Osteoblast (primary cell): ENCODE measurements around the gene ZNF791. TPM values are rescaled to one million over a fixed set of nuclear protein-coding genes. Genes with fewer than 3 reads are reported as not detected.
"Not testable (repeated sequence)": the region's sequence is repeated elsewhere in the genome, so short reads cannot be mapped to it uniquely, and the experiment has no call there.

Experiments
- DNase-seq: peaks from one replicate; pipeline ENCODE4 v3.0.0; 2011; ENCODE audit warnings: low spot score, mixed read lengths; ENCODE audit not compliant: insufficient read length; ENCODE audit errors: missing footprints
- H2AFZ ChIP-seq: 2 replicates; pipeline ENCODE4 v1.6.0; 2011; ENCODE audit warnings: mild to moderate bottlenecking, low read length
- H3K27ac ChIP-seq: 2 replicates; pipeline ENCODE4 v1.5.1; 2011; ENCODE audit warnings: mild to moderate bottlenecking, low read depth, low read length, moderate library complexity
- H3K27me3 ChIP-seq: 2 replicates; pipeline ENCODE4 v1.6.0; 2012; ENCODE audit warnings: mild to moderate bottlenecking, control low read depth, inconsistent platforms, low read length, moderate library complexity; ENCODE audit not compliant: insufficient read depth
- H3K36me3 ChIP-seq: 2 replicates; pipeline ENCODE4 v1.5.1; 2011; ENCODE audit warnings: mild to moderate bottlenecking, low read length, control low read depth, moderate library complexity; ENCODE audit not compliant: insufficient read depth
- H3K4me1 ChIP-seq: 2 replicates; pipeline ENCODE4 v1.5.1; 2011; ENCODE audit warnings: mild to moderate bottlenecking, low read length, control low read depth, moderate library complexity; ENCODE audit not compliant: insufficient read depth
- H3K4me2 ChIP-seq: 2 replicates; pipeline ENCODE4 v1.6.0; 2011; ENCODE audit warnings: mild to moderate bottlenecking, low read length; ENCODE audit not compliant: insufficient read depth
- H3K4me3 ChIP-seq: fragments of 200-600 bp; sonication (generic); 3 replicates; pipeline ENCODE4 v1.5.1; 2012; ENCODE audit warnings: mild to moderate bottlenecking, low read length, inconsistent platforms; ENCODE audit not compliant: insufficient read depth
- H3K79me2 ChIP-seq: 2 replicates; pipeline ENCODE4 v1.6.0; 2012; ENCODE audit warnings: mild to moderate bottlenecking, low read length, control low read depth, inconsistent platforms; ENCODE audit not compliant: insufficient read depth
- H3K9me3 ChIP-seq: 2 replicates; pipeline ENCODE4 v1.5.1; 2011; ENCODE audit warnings: low read depth, low read length, control low read depth
- H4K20me1 ChIP-seq: 2 replicates; pipeline ENCODE4 v1.6.0; 2012; ENCODE audit warnings: mild to moderate bottlenecking, low read length, control low read depth; ENCODE audit not compliant: insufficient read depth
- total RNA-seq: library from RNA; depleted of rRNA; stranded (reverse); fragments of >200 nt; gene quantifications from 2 replicates; pipeline ENCODE4 v1.2.3, GENCODE V29; 2012
- TF ChIP-seq, protein P1 (sequence below): IDR thresholded peaks from 2 replicates; pipeline ENCODE4 v1.5.1; 2011; ENCODE audit warnings: mild to moderate bottlenecking, low read depth, low read length, moderate library complexity; ENCODE audit errors: extremely low read depth

ZNF791 gene
- total RNA-seq = 16.5 and 16.6 TPM in 2 replicates

DNA sequence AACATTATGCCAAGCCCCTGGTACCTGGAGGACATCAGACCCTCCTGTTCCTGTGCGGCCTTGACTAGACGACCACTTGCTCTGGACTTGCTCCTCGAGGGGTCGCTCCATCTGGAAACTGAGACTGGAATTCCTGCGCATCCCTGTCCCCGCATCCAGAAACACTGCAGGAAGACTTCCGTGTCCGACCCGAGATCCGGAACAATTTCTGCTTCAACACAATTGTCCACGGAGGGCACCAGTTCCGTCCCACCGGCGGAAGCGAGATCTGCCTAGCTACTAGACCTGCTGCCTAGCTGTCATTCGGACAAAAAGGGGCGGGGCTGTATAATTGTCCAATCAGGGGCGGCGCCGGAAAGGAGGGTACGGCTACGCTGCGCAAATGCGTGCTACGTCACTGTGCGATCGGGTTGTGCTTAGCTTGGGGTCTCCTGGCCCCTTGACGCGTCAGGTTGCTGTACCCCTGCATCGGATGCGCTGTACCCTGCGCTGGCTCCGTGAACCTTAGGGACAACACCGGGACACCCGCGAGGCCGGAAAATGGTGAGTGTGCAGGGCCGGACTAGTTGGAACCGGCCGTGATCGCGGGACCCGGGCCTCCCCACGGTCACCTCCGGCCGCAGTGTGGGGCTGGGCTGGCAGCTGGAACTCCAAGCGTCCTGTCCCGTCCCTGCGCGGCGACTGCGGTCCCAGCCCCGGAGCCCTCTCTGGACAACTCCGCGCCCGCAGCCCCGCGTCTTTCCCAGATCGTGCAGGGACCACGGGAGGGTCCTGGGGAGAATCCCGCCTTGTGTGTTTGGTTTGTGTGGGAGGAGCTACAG is at the start of gene ZNF791, which contains the start of gene ZNF490:
Gene ZNF791 (plus strand): TSS at position 381 of the 821 bp plus-strand sequence. CDS start 160 bp downstream, at position 541.
Gene ZNF490 (minus strand): TSS at position 274 of the 821 bp plus-strand sequence. CDS start 133 bp downstream, at position 141.
- H2AFZ ChIP-seq = peak within 1 kb of the TSS; percentile 91
- H4K20me1 ChIP-seq = peaks cover 18% of the 10 kb centered on the region
- peak within 1 kb of the TSS; percentile 99 for H3K4me3 ChIP-seq
- peaks cover 33% of the 10 kb centered on the region for H3K36me3 ChIP-seq
- H3K27me3 ChIP-seq = no peaks in the 10 kb centered on the region
- peaks cover 64% of the 10 kb centered on the region for H3K79me2 ChIP-seq
- peak within 1 kb of the TSS; percentile 99 for H3K27ac ChIP-seq
- peak within 1 kb of the TSS; percentile 89 for H3K4me2 ChIP-seq
- H3K9me3 ChIP-seq = no peaks in the 10 kb centered on the region
- peaks cover 14% of the 10 kb centered on the region for H3K4me1 ChIP-seq
- DNase-seq = peak; percentile 99
- TF ChIP-seq, protein P1, sequence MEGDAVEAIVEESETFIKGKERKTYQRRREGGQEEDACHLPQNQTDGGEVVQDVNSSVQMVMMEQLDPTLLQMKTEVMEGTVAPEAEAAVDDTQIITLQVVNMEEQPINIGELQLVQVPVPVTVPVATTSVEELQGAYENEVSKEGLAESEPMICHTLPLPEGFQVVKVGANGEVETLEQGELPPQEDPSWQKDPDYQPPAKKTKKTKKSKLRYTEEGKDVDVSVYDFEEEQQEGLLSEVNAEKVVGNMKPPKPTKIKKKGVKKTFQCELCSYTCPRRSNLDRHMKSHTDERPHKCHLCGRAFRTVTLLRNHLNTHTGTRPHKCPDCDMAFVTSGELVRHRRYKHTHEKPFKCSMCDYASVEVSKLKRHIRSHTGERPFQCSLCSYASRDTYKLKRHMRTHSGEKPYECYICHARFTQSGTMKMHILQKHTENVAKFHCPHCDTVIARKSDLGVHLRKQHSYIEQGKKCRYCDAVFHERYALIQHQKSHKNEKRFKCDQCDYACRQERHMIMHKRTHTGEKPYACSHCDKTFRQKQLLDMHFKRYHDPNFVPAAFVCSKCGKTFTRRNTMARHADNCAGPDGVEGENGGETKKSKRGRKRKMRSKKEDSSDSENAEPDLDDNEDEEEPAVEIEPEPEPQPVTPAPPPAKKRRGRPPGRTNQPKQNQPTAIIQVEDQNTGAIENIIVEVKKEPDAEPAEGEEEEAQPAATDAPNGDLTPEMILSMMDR = no peak

DNA sequence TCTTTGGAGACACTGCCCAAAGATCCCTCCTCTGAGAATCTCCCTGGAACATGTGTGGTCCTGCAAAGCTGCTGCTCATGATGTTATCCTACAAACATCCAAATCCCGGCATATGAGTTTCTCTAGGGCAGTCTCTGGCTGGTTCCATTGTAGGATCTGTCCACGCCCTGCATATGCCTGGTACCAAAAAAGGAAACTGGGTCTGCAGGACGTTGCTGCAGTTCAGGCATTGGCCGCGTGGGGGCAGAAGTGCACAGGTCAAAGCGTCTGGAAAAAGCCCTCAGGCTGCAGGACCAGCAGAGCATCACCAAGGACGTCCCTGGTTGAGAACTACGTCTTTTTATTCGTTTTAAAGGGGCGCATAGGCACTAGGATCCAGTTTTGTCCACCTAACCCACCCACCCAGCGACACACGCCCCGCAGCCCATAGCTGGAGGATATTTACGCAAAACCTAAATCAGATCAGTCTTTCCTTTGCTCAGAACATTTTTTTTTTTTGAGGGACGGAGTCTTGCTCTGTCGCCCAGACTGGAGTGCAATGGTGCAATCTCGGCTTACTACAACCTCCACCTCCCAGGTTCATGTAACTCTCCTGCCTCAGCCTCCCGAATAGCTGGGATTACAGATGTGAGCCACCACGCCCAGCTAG is 46.6 kb upstream of the ZNF791 start:
- no peak overlapping the region for H3K4me3 ChIP-seq
- H3K27ac ChIP-seq = no peak overlapping the region
- H3K79me2 ChIP-seq = no peaks in the 10 kb centered on the region
- no peaks in the 10 kb centered on the region for H3K27me3 ChIP-seq
- H3K4me2 ChIP-seq = peak overlapping the region; percentile 1
- no peaks in the 10 kb centered on the region for H3K4me1 ChIP-seq
- no peaks in the 10 kb centered on the region for H4K20me1 ChIP-seq
- peak overlapping the region; percentile 56 for H2AFZ ChIP-seq
- H3K9me3 ChIP-seq = no peaks in the 10 kb centered on the region
- TF ChIP-seq, protein P1 = peak; percentile 99
- H3K36me3 ChIP-seq = no peaks in the 10 kb centered on the region
- DNase-seq = peak; percentile 99

DNA sequence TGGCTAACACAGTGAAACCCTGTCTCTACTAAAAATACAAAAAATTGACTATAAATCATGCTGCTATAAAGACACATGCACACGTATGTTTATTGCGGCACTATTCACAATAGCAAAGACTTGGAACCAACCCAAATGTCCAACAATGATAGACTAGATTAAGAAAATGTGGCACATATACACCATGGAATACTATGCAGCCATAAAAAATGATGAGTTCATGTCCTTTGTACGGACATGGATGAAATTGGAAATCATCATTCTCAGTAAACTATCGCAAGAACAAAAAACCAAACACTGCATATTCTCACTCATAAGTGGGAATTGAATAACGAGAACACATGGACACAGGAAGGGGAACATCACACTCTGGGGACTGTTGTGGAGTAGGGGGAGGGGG is 44.3 kb upstream of the ZNF791 start:
- not testable (repeated sequence) for H3K4me3 ChIP-seq, H3K36me3 ChIP-seq, H2AFZ ChIP-seq, H3K27ac ChIP-seq, H3K9me3 ChIP-seq, H3K4me1 ChIP-seq, H3K79me2 ChIP-seq, H3K4me2 ChIP-seq, H3K27me3 ChIP-seq, DNase-seq, H4K20me1 ChIP-seq

DNA sequence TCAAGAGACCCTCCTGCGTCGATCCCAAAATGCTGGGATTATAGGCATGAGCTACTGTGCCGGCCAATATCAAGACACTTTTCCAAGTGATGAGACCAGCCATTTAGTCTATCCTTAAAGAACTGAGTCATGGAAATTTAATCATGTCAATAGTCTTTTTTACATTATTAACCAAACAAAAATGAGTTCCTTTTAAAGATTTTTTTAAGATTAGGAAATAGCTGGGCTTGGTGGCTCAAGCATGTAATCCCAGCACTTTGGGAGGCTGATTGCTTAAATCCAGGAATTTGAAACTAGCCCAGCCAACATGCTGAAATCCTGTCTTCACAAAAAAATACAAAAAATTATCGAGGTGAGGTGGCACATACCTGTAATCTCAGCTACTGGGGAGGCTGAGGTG is 42.8 kb upstream of the ZNF791 start:
- no peak for DNase-seq

More for the DNA sequence above, 42.8 kb upstream of the ZNF791 start:
- H4K20me1 ChIP-seq = no peaks in the 10 kb centered on the region
- no peaks in the 10 kb centered on the region for H3K36me3 ChIP-seq
- no peaks in the 10 kb centered on the region for H3K9me3 ChIP-seq
- no peak overlapping the region for H2AFZ ChIP-seq
- H3K4me3 ChIP-seq = no peak overlapping the region
- H3K79me2 ChIP-seq = no peaks in the 10 kb centered on the region
- H3K4me1 ChIP-seq = no peaks in the 10 kb centered on the region
- H3K4me2 ChIP-seq = no peak overlapping the region
- TF ChIP-seq, protein P1 = no peak
- no peaks in the 10 kb centered on the region for H3K27me3 ChIP-seq
- H3K27ac ChIP-seq = no peak overlapping the region
